MM.1S (cell line): ENCODE data around the gene NCKAP5.

Experiments used
- DNase-seq: peaks from one replicate; pipeline ENCODE4 v3.0.0-alpha.2; 2015
- H2AFZ ChIP-seq: fragments of 300-600 bp; sonication (generic); 2 replicates; pipeline ENCODE4 v1.6.0; 2016; ENCODE audit warnings: antibody characterized with exemption, low read length
- H3F3A ChIP-seq: fragments of 300-600 bp; sonication (generic); 2 replicates; pipeline ENCODE4 v1.6.1; 2016; ENCODE audit warnings: mild to moderate bottlenecking, antibody characterized with exemption, low read length, moderate library complexity, mixed read lengths; ENCODE audit not compliant: insufficient read depth
- H3K27ac ChIP-seq: fragments of 300-600 bp; sonication (generic); 2 replicates; pipeline ENCODE4 v1.5.1; 2016; ENCODE audit warnings: mild to moderate bottlenecking, low read length
- H3K27me3 ChIP-seq: fragments of 300-600 bp; sonication (generic); replicated peaks from 2 replicates; pipeline ENCODE4 v1.6.0; 2016; ENCODE audit warnings: low read length; ENCODE audit not compliant: insufficient read depth
- H3K36me3 ChIP-seq: fragments of 300-600 bp; sonication (generic); replicated peaks from 2 replicates; pipeline ENCODE4 v1.6.1; 2016; ENCODE audit warnings: mild to moderate bottlenecking, low read length, mixed read lengths; ENCODE audit not compliant: insufficient read depth
- H3K4me1 ChIP-seq: fragments of 300-600 bp; sonication (generic); 2 replicates; pipeline ENCODE4 v1.6.1; 2016; ENCODE audit warnings: low read length, mixed read lengths
- H3K4me2 ChIP-seq: fragments of 300-600 bp; sonication (generic); 2 replicates; pipeline ENCODE4 v1.6.0; 2016; ENCODE audit warnings: low read depth, low read length
- H3K4me3 ChIP-seq: fragments of 300-600 bp; sonication (generic); 2 replicates; pipeline ENCODE4 v1.5.1; 2016; ENCODE audit warnings: low read length, mixed read lengths
- H3K79me2 ChIP-seq: fragments of 300-600 bp; sonication (generic); 2 replicates; pipeline ENCODE4 v1.6.1; 2016; ENCODE audit warnings: mixed run types, low read length, mixed read lengths
- H3K9ac ChIP-seq: fragments of 300-600 bp; sonication (generic); 2 replicates; pipeline ENCODE4 v1.6.1; 2016; ENCODE audit warnings: low read length, mixed read lengths
- H3K9me2 ChIP-seq: fragments of 300-600 bp; sonication (generic); replicated peaks from 2 replicates; pipeline ENCODE4 v1.6.1; 2016; ENCODE audit warnings: mild to moderate bottlenecking, low read length, mixed read lengths; ENCODE audit not compliant: insufficient read depth
- H3K9me3 ChIP-seq: fragments of 300-600 bp; sonication (generic); replicated peaks from 2 replicates; pipeline ENCODE4 v1.6.1; 2016; ENCODE audit warnings: mild to moderate bottlenecking, low read length, mixed read lengths; ENCODE audit not compliant: insufficient read depth
- H4K20me1 ChIP-seq: fragments of 300-600 bp; sonication (generic); 2 replicates; pipeline ENCODE4 v1.6.1; 2016; ENCODE audit warnings: mild to moderate bottlenecking, low read length, moderate library complexity, mixed read lengths; ENCODE audit not compliant: insufficient read depth
- CTCF ChIP-seq: fragments of 300-600 bp; sonication (generic); IDR thresholded peaks from 2 replicates; pipeline ENCODE4 v1.5.1; 2016; ENCODE audit warnings: antibody characterized with exemption, low read length, mixed read lengths
- EZH2 ChIP-seq: fragments of 300-600 bp; sonication (generic); optimal IDR thresholded peaks from 2 replicates; pipeline ENCODE3; 2017; ENCODE audit warnings: low read depth, mild to moderate bottlenecking, antibody characterized with exemption, low read length, mixed read lengths
- EZH2phosphoT487 ChIP-seq: fragments of 300-600 bp; sonication (generic); IDR thresholded peaks from 2 replicates; pipeline ENCODE4 v1.6.1; 2018; ENCODE audit warnings: antibody characterized with exemption, low read length

Gene NCKAP5

GRCh38 chr2:133496501-133497269 lies 71.6 kb downstream of the NCKAP5 start:
- DNase-seq = no peak
- no peak overlapping the region for H3K27ac ChIP-seq
- H3K27me3 ChIP-seq = no peaks in the 10 kb centered on the region
- H3K36me3 ChIP-seq = no peaks in the 10 kb centered on the region
- no peak overlapping the region for H3K9ac ChIP-seq
- TF ChIP-seq CTCF (no peak), EZH2 (no peak), EZH2phosphoT487 (no peak)
- no peak overlapping the region for H2AFZ ChIP-seq
- H3K9me3 ChIP-seq = no peaks in the 10 kb centered on the region
- peaks cover 33% of the 10 kb centered on the region for H3K4me1 ChIP-seq
- peaks cover 22% of the 10 kb centered on the region for H3F3A ChIP-seq
- H3K4me2 ChIP-seq = no peak overlapping the region
- H3K4me3 ChIP-seq = no peak overlapping the region
- H4K20me1 ChIP-seq = no peaks in the 10 kb centered on the region
- H3K9me2 ChIP-seq = no peaks in the 10 kb centered on the region
- no peaks in the 10 kb centered on the region for H3K79me2 ChIP-seq

GRCh38 chr2:133495226-133495625 lies 73.0 kb downstream of the NCKAP5 start:
- Histone ChIP-seq H3K27ac (no peak overlapping the region), H3K9me3 (no peaks in the 10 kb centered on the region), H3K4me1 (peaks cover 31% of the 10 kb centered on the region), H3K9ac (no peak overlapping the region), H3K27me3 (no peaks in the 10 kb centered on the region), H3K36me3 (no peaks in the 10 kb centered on the region), H3K4me2 (no peak overlapping the region), H2AFZ (no peak overlapping the region), H3K9me2 (no peaks in the 10 kb centered on the region), H3F3A (peaks cover 22% of the 10 kb centered on the region), H3K79me2 (no peaks in the 10 kb centered on the region), H4K20me1 (no peaks in the 10 kb centered on the region), H3K4me3 (no peak overlapping the region)
- DNase-seq = no peak
- TF ChIP-seq CTCF = no peak

- TF ChIP-seq EZH2 (no peak), CTCF (no peak), EZH2phosphoT487 (no peak)
- Histone ChIP-seq H3K79me2 (no peaks in the 10 kb centered on the region), H3K27ac (no peak overlapping the region), H4K20me1 (no peaks in the 10 kb centered on the region), H2AFZ (no peak overlapping the region), H3K4me2 (no peak overlapping the region), H3K9me3 (no peaks in the 10 kb centered on the region), H3K36me3 (no peaks in the 10 kb centered on the region), H3K9me2 (no peaks in the 10 kb centered on the region), H3K27me3 (no peaks in the 10 kb centered on the region), H3K9ac (no peak overlapping the region), H3K4me3 (no peak overlapping the region), H3K4me1 (peaks cover 13% of the 10 kb centered on the region), H3F3A (0 out of 2 replicates have a peak, but pooled peaks cover 4% of the 10 kb centered on the region)
- DNase-seq = no peak
These were observed 75.4 kb downstream of the NCKAP5 start for GRCh38 chr2:133492719-133493380.
